HG03108 (cell line): ENCODE results near the gene CLIP1.
"Not testable (repeated sequence)": the region's sequence is repeated elsewhere in the genome, so short reads cannot be mapped to it uniquely, and the experiment has no call there.

ENCODE experiments used
- ATAC-seq: cut with Tn5 transposase; IDR thresholded peaks from one replicate; pipeline ENCODE4 v1.9.1; 2021; ENCODE audit warnings: moderate library complexity; ENCODE audit not compliant: unreplicated experiment

CLIP1 gene

DNA sequence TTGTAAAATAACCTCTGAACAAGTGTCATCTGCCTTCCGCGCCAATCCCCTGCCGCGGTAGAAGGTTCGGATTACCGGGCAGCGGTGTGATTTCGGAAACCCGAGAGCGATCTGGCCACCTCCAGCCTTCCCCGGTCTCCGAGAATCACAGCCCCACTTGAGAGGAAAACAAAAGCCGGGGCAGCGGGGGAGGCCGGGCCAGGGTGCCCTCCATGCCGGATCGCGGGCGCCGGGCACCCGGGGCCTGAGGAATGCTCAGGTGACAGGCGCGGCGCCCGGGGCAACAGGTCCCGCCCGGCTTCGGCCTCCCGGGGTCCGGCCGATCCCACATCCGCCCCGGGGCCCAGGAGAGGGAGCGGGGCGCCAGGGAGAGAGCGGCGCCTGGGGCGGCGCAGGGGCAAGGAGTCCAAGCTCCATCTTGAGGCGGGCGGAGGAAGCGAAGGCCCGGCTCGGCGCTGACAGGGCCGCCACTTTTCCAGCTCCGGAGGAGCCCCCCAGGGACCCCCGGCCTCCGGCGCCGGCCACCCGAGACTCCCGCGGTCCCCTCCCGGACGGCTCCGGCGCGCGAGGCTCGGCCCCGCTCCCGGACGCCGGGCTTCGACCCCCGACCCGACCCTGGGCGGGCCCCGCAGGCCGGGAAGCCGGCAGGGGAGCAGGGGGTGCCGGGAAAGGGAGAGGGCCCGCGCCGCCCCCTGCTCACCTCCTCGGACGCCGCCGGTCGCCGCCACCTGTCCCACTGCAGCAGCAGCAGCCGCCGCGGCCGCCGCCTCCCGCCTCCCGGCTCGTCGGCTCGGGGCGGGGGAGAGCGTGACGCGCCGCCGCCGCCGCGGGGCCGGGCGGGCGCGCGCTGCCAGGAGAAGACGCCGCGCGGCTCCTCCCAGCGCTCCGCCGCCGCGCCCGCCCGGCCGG is at the start of gene CLIP1:
Gene CLIP1, minus strand, starts transcription at position 849 of the 909 bp plus-strand sequence. CDS start 42,217 bp downstream, outside the sequence.
- ATAC-seq = peak; percentile 59

DNA sequence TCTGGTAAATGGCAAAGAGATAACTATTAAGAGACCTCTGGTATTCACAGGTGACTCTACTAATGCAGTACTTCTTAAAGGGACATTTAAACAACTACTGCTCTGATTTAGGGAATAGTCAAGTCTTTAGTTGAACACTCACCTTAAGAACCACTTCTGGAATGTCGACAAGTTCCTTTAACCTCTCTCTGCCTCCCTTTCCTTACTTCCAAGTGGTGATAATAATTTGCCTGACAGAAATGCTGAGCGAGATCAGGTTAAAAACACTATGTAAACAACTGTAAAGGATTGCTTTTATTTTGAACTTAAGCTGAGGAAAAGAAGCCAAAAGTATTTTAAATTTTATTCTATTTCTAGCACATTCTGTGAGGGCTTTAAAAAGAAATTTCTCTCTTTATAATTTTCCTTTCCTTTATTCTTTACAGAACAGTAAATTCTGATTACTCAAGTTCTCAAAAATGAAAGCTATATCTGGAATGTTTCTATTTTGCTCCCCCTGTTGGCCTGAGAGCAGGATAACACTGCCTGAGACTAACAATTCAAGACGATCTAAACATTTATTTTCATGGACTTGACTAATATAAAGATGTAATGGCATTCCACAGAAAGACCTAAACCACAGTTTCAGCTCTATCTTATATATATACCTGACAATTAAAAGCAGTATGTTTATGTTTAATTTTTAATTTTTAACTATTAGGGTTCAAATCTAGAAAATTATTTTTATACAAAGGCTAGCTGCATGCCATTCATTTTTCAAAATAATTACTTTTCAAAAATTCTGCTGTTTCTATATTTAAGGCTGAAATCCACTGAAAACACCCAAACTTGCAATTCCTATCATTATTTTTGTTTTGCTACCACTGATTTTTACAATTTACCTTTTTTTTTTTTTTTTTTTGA is 49.1 kb upstream of the CLIP1 start:
- no peak for ATAC-seq

DNA sequence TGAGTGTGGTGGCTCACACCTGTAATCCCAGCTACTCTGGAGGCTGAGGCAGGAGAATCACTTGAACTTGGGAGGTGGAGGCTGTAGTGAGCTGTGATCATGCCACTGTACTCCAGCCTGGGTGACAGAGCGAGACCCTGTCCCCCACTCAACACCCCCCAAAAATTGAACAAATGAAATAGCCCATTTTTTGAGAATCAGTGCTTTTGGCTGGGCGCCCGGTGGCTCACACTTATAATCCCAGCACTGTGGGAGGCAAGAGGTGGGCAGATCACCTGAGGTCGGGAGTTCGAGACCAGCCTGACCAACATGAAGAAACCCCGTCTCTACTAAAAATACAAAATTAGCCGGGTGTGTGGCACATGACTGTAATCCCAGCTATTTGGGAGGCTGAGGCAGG is 48.1 kb upstream of the CLIP1 start:
- not testable (repeated sequence) for ATAC-seq

DNA sequence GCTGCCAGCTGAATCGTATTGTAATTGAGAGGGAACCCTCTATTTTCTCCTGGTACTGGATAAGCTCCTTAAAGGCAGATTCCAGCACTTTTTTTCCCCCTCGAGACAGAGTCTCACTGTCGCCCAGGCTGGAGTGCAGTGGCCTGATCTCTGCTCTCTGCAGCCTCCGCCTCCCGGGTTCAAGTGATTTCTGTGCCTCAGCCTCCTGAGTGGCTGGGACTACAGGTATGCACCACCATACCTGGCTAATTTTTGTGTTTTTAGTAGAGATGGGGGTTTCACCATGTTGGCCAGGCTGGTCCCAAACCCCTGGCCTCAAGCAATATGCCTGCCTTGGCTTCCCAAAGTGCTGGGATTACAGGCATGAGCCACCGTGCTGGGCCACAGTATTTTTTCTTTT is 47.4 kb upstream of the CLIP1 start:
- ATAC-seq = not testable (repeated sequence)

GRCh38 chr12:122467983-122468382 is 45.5 kb upstream of the CLIP1 start:
- no peak for ATAC-seq

DNA sequence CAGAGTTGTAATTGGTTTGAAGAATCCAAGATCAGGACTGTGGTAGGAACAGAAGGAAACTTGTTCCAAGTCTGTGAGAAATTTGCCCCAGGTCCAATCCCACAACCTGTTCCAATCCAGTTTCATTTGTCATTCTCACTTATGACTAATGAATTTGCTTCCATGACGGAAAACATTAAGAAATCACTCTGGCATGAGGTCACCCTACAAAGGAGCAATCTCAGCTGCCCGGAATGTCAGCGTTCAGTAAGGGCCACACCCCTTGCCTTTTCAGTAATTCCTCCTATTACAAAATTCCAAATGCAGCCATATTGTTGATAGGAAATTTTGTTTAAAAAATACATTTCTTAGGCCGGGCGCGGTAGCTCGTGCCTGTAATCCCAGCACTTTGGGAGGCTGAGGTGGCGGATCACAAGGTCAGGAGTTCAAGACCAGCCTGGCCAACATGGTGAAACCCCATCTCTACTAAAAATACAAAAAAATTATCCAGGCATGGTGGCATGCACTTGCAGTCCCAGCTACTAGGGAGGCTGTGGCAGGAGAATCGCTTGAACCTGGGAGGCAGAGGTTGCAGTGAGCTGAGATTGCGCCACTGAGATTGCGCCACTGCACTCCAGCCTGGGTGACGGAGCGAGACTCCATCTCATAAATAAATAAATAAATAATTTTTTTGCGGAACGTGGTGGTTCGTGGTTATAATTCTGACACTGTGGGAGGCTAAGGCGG is 42.0 kb upstream of the CLIP1 start:
- not testable (repeated sequence) for ATAC-seq

GRCh38 chr12:122460641-122461040 is 38.2 kb upstream of the CLIP1 start:
- ATAC-seq = no peak

- no peak for ATAC-seq
Observed at GRCh38 chr12:122460061-122460460, 37.6 kb upstream of the CLIP1 start.

- no peak for ATAC-seq
Observed at GRCh38 chr12:122459211-122459610, 36.7 kb upstream of the CLIP1 start.

GRCh38 chr12:122458105-122459035 is 35.9 kb upstream of the CLIP1 start:
- ATAC-seq = no peak

DNA sequence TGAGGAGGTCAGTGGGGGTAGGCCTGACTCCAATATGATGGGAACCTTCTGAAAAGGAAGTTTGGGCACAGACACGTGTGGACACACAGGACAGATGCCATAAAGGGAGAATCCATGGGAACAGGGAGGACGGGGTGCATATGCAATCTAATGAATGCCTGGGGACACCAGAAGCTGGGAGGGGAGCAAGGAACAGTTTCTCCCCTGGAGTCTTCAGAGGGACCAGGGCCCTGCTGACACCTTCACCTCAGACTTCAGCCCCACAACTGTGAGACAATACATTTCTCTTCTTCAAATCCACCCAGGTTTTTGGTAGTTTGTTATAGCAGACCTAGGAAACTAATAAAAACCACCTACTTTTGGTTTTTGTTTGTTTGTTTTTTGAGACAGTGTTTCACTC is 35.2 kb upstream of the CLIP1 start:
- no peak for ATAC-seq

GRCh38 chr12:122454739-122455138 is 32.3 kb upstream of the CLIP1 start:
- no peak for ATAC-seq

DNA sequence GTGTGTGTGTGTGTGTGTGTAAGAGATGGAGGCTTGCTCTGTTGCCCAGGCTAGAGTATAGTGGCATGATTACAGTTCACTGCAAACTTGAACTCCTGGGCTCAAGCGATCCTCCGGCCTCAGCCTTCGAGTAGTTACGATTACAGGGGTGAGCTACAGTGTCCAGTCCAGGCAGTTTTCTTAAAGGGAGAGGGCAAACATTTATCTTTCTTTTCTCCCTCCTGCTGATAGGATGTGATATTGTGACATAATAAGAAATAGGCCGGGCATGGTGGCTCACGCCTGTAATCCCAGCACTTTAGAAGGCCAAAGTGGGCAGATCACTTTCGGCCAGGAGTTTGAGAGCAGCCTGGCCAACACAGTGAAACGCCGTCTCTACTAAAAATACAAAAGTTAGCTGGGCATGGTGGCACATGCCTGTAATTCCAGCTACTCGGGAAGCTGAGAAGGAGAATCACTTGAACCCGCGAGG is 31.8 kb upstream of the CLIP1 start:
- ATAC-seq = no peak

DNA sequence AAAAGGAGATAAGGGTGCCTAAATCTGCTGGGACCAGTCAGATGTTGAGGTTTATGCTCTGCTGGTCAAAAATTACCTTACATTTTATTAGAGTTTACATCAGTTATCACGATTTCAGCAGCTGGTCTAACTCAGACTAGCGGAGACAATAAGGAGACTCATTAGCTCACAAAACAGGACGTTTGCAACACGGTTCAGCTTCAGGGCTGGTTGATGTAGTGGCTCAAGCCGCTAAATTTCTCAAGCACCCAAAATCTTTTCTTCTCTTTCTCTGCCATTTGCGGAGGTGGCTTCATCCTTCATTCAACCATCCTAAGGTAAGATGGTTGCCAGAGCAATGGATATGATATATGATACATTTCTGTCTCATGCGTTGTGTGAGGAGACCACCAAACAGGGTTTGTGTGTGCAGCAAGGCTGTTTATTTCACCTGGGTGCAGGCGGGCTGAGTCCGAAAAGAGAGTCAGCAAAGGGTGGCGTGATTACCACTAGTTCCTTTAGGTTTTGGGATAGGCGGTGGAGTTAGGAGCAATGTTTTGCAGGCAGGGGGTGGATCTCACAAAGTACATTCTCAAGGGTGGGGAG is 30.3 kb upstream of the CLIP1 start:
- ATAC-seq = no peak

GRCh38 chr12:122449317-122449716 is 26.8 kb upstream of the CLIP1 start:
- no peak for ATAC-seq

- ATAC-seq = not testable (repeated sequence)
Observed at GRCh38 chr12:122447825-122448224, 25.4 kb upstream of the CLIP1 start.

DNA sequence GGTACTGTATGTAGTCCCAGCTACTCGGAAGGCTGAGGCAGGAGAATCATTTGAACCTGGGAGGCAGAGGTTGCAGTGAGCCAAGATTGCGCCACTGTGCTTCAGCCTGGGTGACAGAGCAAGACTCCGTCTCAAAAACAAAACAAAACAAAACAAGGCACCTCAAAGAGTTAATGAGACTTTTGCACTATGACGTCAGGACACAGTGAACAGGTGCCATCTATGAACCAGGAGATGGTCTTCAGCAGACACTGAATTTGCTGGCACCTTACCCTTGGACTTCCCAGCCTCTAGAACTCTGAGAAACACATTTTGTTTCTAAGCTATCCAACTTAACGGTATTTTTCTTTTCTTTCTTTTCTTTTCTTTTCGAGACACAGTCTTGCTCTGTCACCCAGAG is 23.9 kb upstream of the CLIP1 start:
- ATAC-seq = not testable (repeated sequence)

GRCh38 chr12:122444071-122444470 is 21.6 kb upstream of the CLIP1 start:
- not testable (repeated sequence) for ATAC-seq

- ATAC-seq = not testable (repeated sequence)
Observed at GRCh38 chr12:122438822-122439221, 16.4 kb upstream of the CLIP1 start.
